VCaP (cell line): ENCODE results near the gene PPP4R3B.
A peak's percentile ranks its signal among the peaks of the same experiment; 100 is the strongest.
"Not testable (repeated sequence)": the region's sequence is repeated elsewhere in the genome, so short reads cannot be mapped to it uniquely, and the experiment has no call there.

ENCODE experiments used
- H3K27ac ChIP-seq: fragments of 450-650 bp; 2 replicates; pipeline ENCODE4 v1.5.1; 2017
- CTCF ChIP-seq: fragments of 450-650 bp; conservative IDR thresholded peaks from 2 replicates; pipeline ENCODE4 v1.5.1; 2017; ENCODE audit warnings: mild to moderate bottlenecking, moderate library complexity

The PPP4R3B gene

GRCh38 chr2:55595536-55595935 is 21.9 kb downstream of the PPP4R3B start:
- H3K27ac ChIP-seq, result no peak overlapping the region
- TF ChIP-seq CTCF, result no peak

DNA sequence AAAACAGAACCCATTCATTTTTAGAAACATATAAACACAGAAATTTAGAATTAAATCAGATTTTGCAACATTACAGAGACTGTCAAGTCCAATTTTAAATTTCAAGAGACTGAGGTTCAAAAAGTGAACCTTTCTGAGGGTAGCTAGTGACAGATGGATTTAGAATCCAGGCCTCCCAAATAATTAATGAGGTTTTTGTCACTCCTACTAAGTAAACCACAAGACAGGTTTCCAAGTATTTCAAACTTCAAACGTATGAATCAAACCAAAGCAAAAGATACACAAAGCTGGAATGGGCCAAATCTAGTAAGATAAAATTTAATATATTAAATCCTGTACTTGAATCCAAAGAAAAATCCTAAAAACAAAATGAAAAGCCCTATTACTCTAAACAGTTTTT is 25.3 kb downstream of the PPP4R3B start:
- no peak for TF ChIP-seq CTCF
- H3K27ac ChIP-seq, result no peak overlapping the region

- TF ChIP-seq CTCF, result no peak
- no peak overlapping the region for H3K27ac ChIP-seq
These were observed 26.5 kb downstream of the PPP4R3B start for GRCh38 chr2:55590810-55591440.

- no peak for TF ChIP-seq CTCF
- H3K27ac ChIP-seq, result no peak overlapping the region
These were observed 31.9 kb downstream of the PPP4R3B start for GRCh38 chr2:55585451-55586080.

- no peak overlapping the region for H3K27ac ChIP-seq
- no peak for TF ChIP-seq CTCF
These were observed 35.4 kb downstream of the PPP4R3B start for GRCh38 chr2:55581874-55582547.

DNA sequence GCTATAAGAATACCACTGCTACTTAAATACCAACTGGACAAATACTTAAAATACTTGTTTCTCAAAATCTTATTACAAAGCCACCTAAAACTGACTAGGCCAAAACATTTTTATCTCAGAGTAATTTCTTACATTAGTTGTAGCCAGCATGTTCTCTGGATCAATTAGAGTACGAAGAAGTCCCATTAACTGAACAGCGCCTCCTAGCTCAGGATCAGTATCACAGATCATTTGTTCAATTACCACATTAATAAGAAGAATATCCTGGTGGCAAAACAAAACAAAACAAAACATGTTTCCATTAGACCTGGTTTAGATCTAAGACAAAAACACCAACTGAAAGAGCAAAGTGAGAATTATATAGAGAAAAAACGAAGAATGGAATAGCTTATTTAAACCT is 36.0 kb downstream of the PPP4R3B start:
- no peak overlapping the region for H3K27ac ChIP-seq
- peak; percentile 22; the same call in 1 of the 2 replicates for TF ChIP-seq CTCF

GRCh38 chr2:55569002-55569401 is 48.4 kb downstream of the PPP4R3B start:
- not testable (repeated sequence) for H3K27ac ChIP-seq

- TF ChIP-seq CTCF, result no peak
- no peak overlapping the region for H3K27ac ChIP-seq
These were observed 50.1 kb downstream of the PPP4R3B start for GRCh38 chr2:55567298-55567697.
